Progenitor cell of endocrine pancreas (in vitro differentiated cells): ENCODE results near the gene EGLN2. TPM values are rescaled to one million over a fixed set of nuclear protein-coding genes. Genes with fewer than 3 reads are reported as not detected.
"Not testable (repeated sequence)": the region's sequence is repeated elsewhere in the genome, so short reads cannot be mapped to it uniquely, and the experiment has no call there.

Experiments used
- DNase-seq: peaks from one replicate; pipeline ENCODE4 v3.0.0; 2021; ENCODE audit warnings: low spot score; ENCODE audit not compliant: unreplicated experiment
- H3K27ac Mint-ChIP-seq: 2 replicates; pipeline ENCODE4 v1.8.0; 2021; ENCODE audit warnings: mild to moderate bottlenecking, moderate library complexity, mixed read lengths
- H3K27me3 Mint-ChIP-seq: 2 replicates; pipeline ENCODE4 v1.8.0; 2021; ENCODE audit warnings: mixed read lengths
- H3K36me3 Mint-ChIP-seq: 2 replicates; pipeline ENCODE4 v1.8.0; 2022; ENCODE audit warnings: mixed read lengths; ENCODE audit not compliant: insufficient read depth
- H3K4me1 Mint-ChIP-seq: 2 replicates; pipeline ENCODE4 v1.8.0; 2021; ENCODE audit warnings: low read depth, mixed read lengths
- H3K4me3 Mint-ChIP-seq: 2 replicates; pipeline ENCODE4 v1.8.0; 2021; ENCODE audit warnings: low read depth, mild to moderate bottlenecking, moderate library complexity, mixed read lengths
- H3K9me3 Mint-ChIP-seq: 2 replicates; pipeline ENCODE4 v1.8.0; 2021; ENCODE audit warnings: low read depth, mixed read lengths
- total RNA-seq: library from RNA; stranded (reverse); gene quantifications from 2 replicates; pipeline ENCODE4 v1.2.1, GENCODE V29; 2021
- TF ChIP-seq, protein P1 (sequence below): fragments of 200-600 bp; sonication (generic); IDR thresholded peaks from one replicate; pipeline ENCODE4 v1.5.0; 2021; ENCODE audit warnings: antibody characterized with exemption, mild to moderate bottlenecking; ENCODE audit not compliant: unreplicated experiment

The EGLN2 gene
- total RNA-seq, 1 donor from 2014 or later: 110 TPM

DNA sequence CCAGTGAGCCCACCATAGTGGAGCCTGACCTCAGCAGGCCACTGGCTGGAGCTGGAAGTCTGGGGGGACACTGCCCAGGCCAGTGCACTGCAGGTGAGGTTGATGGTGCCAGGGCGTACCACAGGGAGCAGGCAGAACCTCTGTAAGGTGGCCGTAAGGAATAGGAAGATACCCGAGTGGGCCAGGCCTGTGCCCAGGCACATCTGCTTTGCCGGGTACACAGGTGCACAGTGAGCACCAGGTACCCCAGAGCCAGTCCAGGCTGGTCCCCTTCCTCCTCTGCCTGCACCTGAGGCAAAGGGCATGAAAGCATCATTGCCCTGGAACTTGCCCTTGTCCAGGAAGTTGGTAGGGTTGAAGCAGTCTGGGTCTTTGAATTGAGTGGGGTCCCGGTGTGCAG lies 9.5 kb downstream of the EGLN2 start:
- H3K36me3 Mint-ChIP-seq: peaks cover 10% of the 10 kb centered on the region
- H3K4me3 Mint-ChIP-seq: no peak overlapping the region
- TF ChIP-seq, protein P1, sequence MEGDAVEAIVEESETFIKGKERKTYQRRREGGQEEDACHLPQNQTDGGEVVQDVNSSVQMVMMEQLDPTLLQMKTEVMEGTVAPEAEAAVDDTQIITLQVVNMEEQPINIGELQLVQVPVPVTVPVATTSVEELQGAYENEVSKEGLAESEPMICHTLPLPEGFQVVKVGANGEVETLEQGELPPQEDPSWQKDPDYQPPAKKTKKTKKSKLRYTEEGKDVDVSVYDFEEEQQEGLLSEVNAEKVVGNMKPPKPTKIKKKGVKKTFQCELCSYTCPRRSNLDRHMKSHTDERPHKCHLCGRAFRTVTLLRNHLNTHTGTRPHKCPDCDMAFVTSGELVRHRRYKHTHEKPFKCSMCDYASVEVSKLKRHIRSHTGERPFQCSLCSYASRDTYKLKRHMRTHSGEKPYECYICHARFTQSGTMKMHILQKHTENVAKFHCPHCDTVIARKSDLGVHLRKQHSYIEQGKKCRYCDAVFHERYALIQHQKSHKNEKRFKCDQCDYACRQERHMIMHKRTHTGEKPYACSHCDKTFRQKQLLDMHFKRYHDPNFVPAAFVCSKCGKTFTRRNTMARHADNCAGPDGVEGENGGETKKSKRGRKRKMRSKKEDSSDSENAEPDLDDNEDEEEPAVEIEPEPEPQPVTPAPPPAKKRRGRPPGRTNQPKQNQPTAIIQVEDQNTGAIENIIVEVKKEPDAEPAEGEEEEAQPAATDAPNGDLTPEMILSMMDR: no peak
- no peak for DNase-seq
- H3K27ac Mint-ChIP-seq: peak overlapping the region; percentile 67
- peaks cover 14% of the 10 kb centered on the region for H3K27me3 Mint-ChIP-seq
- no peaks in the 10 kb centered on the region for H3K9me3 Mint-ChIP-seq
- H3K4me1 Mint-ChIP-seq: peaks cover 41% of the 10 kb centered on the region

DNA sequence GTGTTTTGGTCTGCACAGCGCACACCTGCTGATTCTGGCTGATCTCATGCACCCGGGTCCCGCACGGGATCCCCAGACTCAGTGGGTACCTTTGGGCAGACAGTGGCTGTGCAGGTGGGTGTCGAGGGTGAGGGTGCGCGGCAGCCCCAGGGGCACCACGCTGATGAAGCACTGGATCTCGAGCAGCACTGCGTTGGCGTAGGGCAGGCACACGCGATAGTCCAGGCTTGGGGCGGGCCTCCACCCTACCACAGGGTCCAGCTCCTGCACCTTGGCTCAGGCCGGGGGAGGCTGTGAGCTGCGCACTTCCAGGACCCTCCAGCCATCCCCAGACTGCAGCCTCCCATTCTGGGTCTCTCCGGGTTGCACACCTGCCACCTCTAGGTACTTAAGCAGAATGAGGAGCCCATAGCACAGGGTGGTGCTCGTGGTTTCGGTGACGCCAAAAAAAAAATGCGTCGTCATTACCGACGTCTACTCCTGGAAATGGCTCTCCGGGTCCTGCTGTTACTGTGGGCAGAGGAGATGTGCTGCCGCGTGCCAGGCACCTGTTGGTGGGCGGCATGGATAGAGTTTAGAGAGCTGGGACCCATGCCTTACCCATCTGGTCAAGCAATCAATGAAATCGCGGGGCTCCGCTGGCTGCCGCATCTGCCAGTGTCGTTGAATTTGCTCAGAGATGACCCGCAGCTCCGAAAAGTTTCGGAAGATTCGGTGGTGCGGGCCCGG lies 10.5 kb downstream of the EGLN2 start:
- peaks cover 8% of the 10 kb centered on the region for H3K36me3 Mint-ChIP-seq
- no peaks in the 10 kb centered on the region for H3K9me3 Mint-ChIP-seq
- H3K27ac Mint-ChIP-seq: peak overlapping the region; percentile 33
- H3K4me3 Mint-ChIP-seq: no peak overlapping the region
- TF ChIP-seq, protein P1: no peak
- peaks cover 32% of the 10 kb centered on the region for H3K4me1 Mint-ChIP-seq
- peaks cover 24% of the 10 kb centered on the region for H3K27me3 Mint-ChIP-seq
- no peak for DNase-seq

DNA sequence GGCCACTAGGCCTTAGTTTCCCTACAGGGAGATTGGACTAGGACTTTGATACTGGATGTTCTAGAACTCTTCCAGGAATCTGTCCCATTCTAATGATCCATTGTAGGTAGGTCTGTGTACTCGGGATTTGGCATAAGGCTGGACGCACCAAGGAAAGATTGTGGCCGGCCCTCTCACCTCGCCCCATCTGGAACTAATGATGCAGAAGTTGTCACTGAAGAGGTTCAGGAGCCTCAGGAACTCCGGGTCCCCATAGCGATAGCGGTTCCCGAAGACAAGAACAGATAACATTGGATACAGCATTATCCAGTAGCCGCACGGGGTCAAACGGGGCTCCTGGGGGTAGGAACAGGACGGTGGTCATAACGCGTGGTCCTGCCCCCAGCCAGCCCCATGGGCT lies 11.2 kb downstream of the EGLN2 start:
- TF ChIP-seq, protein P1: no peak
- Mint-ChIP-seq H3K36me3 (peaks cover 8% of the 10 kb centered on the region), H3K27ac (peak overlapping the region; percentile 33), H3K27me3 (peaks cover 31% of the 10 kb centered on the region), H3K9me3 (no peaks in the 10 kb centered on the region), H3K4me3 (peak overlapping the region; percentile 24), H3K4me1 (peaks cover 28% of the 10 kb centered on the region)
- no peak for DNase-seq

DNA sequence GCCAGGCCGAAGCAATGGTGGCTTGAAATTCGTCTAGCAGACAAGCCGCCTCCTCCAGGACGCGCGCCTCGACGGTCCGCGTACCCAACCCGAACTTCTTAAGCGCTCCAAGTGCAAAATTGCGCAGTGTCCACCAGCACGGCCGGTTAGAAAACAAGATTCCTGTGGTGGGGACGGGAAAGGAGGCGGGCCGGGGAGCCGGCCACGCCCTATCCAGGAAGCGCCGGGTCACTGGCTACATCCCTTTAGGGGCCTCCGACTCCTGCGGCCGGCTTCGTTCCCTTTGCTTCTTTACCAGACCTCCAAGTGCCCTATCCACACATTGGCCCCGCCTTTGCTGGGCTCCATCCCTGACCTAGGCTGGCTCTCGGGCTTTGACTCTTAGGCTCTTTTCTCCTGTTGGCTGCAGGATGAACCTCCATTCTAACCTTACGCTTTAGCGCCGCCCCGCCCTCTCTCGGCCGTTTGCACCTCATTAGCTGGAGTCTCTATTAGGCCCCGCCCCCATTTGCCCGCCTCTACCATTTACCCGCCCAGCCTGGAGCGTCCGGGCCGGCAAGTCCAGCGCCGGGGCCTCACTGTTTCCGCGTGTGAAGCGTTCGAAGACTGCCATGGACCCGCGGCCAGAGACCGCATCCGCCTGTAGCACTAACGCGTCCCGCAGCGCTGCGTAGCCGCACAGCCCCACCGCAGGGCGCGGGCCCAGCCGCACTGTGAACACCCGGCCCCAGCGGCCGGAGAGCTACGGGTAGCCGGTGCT lies 11.8 kb downstream of the EGLN2 start:
- DNase-seq: peak; percentile 55
- H3K36me3 Mint-ChIP-seq, H3K9me3 Mint-ChIP-seq: not testable (repeated sequence)
- Mint-ChIP-seq H3K27ac (peak overlapping the region; percentile 93), H3K27me3 (peaks cover 35% of the 10 kb centered on the region), H3K4me1 (peaks cover 28% of the 10 kb centered on the region), H3K4me3 (peak overlapping the region; percentile 82)

DNA sequence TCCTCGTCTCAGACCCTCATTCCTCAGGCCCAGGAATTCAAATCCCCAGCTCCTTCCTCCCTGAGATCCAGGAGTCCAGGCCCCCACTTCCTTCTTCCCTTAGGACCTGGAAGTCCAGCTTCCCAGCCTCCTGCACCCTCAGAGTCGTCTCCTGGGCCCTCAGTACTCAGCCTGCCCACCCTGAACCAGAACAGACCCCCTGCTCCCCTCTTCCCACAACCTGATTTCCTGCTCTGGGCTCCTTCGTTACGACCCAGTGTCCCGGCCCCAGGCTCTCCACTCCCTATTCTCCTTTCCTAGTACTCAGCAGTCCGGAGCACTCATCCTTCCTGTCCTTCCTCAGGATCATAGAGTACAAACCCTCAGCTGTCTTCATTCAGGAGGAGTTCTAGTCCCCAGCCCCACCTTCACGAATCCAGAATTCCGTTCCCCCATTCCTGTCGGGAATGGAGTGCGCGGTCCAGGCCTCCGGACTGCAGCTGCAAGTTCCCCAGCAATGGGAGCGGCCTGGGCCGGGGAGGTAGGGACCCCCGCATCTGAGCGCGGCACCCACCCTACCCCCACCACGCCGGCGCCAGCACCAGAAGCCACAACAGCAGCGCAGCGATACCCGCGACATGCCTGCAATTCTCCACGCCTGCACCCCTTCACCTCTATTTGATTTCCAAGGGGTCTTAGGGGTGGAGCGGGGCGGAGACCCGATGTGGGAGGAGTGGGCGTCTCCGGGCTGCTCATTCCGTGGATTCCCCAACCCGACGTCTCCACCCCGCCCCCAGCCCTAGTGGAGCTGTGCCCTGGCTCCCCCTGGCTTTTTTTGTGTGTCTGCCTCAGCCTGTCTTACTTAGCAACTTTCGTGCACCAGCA lies 12.7 kb downstream of the EGLN2 start:
- Mint-ChIP-seq H3K4me1 (peaks cover 25% of the 10 kb centered on the region), H3K9me3 (no peaks in the 10 kb centered on the region), H3K27me3 (peaks cover 39% of the 10 kb centered on the region), H3K4me3 (peak overlapping the region; percentile 82), H3K36me3 (peaks cover 7% of the 10 kb centered on the region), H3K27ac (peak overlapping the region; percentile 88)
- TF ChIP-seq, protein P1: no peak
- DNase-seq: no peak

DNA sequence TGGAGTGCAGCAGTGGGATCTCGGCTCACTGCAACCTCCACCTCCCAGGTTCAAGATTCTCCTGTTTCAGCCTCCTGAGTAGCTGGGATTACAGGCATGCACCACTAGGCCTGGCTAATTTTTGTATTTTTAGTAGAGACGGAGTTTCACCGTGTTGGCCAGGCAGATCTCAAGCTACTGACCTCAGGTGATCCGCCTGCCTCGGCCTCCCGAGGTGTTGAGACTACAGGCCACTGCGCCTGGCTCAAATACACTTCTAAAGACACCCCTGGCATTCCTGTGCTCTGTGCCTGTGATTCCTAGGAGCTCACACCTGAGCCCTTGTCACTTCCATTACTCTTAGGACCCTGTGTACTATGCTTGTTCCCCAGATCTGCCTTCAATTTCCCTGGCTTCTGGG lies 13.6 kb downstream of the EGLN2 start:
- not testable (repeated sequence) for DNase-seq, H3K36me3 Mint-ChIP-seq, H3K9me3 Mint-ChIP-seq
- Mint-ChIP-seq H3K27ac (peak overlapping the region; percentile 6), H3K4me3 (peak overlapping the region; percentile 82), H3K27me3 (peaks cover 40% of the 10 kb centered on the region), H3K4me1 (peaks cover 21% of the 10 kb centered on the region)
